KOPT-K1 (cell line): Measurements from ENCODE around the gene SACM1L.
"Not testable (repeated sequence)": the region's sequence is repeated elsewhere in the genome, so short reads cannot be mapped to it uniquely, and the experiment has no call there.

ENCODE experiments used
- H3K27ac ChIP-seq: fragments of 200-600 bp; sonication (generic); 2 replicates; pipeline ENCODE4 v1.5.1; 2016; ENCODE audit warnings: antibody characterized with exemption, mild to moderate bottlenecking, low read depth, low read length; ENCODE audit not compliant: poor library complexity, severe bottlenecking
- H3K36me3 ChIP-seq: fragments of 200-600 bp; sonication (generic); 2 replicates; pipeline ENCODE4 v1.5.1; 2017; ENCODE audit warnings: antibody characterized with exemption, mild to moderate bottlenecking, low read length, moderate library complexity; ENCODE audit not compliant: insufficient read depth
- H3K9me3 ChIP-seq: fragments of 200-600 bp; sonication (generic); 2 replicates; pipeline ENCODE4 v1.5.1; 2017; ENCODE audit warnings: antibody characterized with exemption, low read length, mild to moderate bottlenecking; ENCODE audit not compliant: insufficient read depth, poor library complexity, severe bottlenecking

SACM1L gene

GRCh38 chr3:45737234-45737633, 48.0 kb downstream of the SACM1L start:
- Histone ChIP-seq H3K27ac (no peak overlapping the region), H3K9me3 (no peaks in the 10 kb centered on the region), H3K36me3 (peaks cover 100% of the 10 kb centered on the region)

GRCh38 chr3:45739991-45740390, 50.8 kb downstream of the SACM1L start:
- H3K9me3 ChIP-seq = no peaks in the 10 kb centered on the region
- H3K36me3 ChIP-seq = peaks cover 98% of the 10 kb centered on the region
- no peak overlapping the region for H3K27ac ChIP-seq

GRCh38 chr3:45741247-45741646, 52.1 kb downstream of the SACM1L start:
- H3K27ac ChIP-seq = no peak overlapping the region
- H3K36me3 ChIP-seq = peaks cover 98% of the 10 kb centered on the region
- no peaks in the 10 kb centered on the region for H3K9me3 ChIP-seq

- peaks cover 98% of the 10 kb centered on the region for H3K36me3 ChIP-seq
- no peaks in the 10 kb centered on the region for H3K9me3 ChIP-seq
- H3K27ac ChIP-seq = no peak overlapping the region
Observed at GRCh38 chr3:45741742-45742460, 52.7 kb downstream of the SACM1L start.

GRCh38 chr3:45742461-45743089, 53.4 kb downstream of the SACM1L start:
- Histone ChIP-seq H3K36me3 (peaks cover 98% of the 10 kb centered on the region), H3K9me3 (no peaks in the 10 kb centered on the region), H3K27ac (no peak overlapping the region)

- no peak overlapping the region for H3K27ac ChIP-seq
- no peaks in the 10 kb centered on the region for H3K9me3 ChIP-seq
- H3K36me3 ChIP-seq = peaks cover 68% of the 10 kb centered on the region
Observed at GRCh38 chr3:45746165-45746776, 57.1 kb downstream of the SACM1L start.

- Histone ChIP-seq H3K36me3 (peaks cover 61% of the 10 kb centered on the region), H3K9me3 (no peaks in the 10 kb centered on the region)
Observed at GRCh38 chr3:45746777-45747622, 57.8 kb downstream of the SACM1L start.

GRCh38 chr3:45748068-45748467, 58.9 kb downstream of the SACM1L start:
- Histone ChIP-seq H3K27ac (no peak overlapping the region), H3K36me3 (peaks cover 52% of the 10 kb centered on the region), H3K9me3 (no peaks in the 10 kb centered on the region)

More at GRCh38 chr3:45746777-45747622, 57.8 kb downstream of the SACM1L start:
- H3K27ac ChIP-seq = no peak overlapping the region

- not testable (repeated sequence) for H3K27ac ChIP-seq, H3K9me3 ChIP-seq
- H3K36me3 ChIP-seq = peaks cover 42% of the 10 kb centered on the region
Observed at GRCh38 chr3:45749036-45749600, 59.9 kb downstream of the SACM1L start.

GRCh38 chr3:45749880-45750279, 60.7 kb downstream of the SACM1L start:
- peaks cover 34% of the 10 kb centered on the region for H3K36me3 ChIP-seq
- no peaks in the 10 kb centered on the region for H3K9me3 ChIP-seq
- H3K27ac ChIP-seq = no peak overlapping the region

GRCh38 chr3:45751537-45752242, 62.5 kb downstream of the SACM1L start:
- H3K36me3 ChIP-seq = peaks cover 16% of the 10 kb centered on the region
- H3K27ac ChIP-seq = no peak overlapping the region
- no peaks in the 10 kb centered on the region for H3K9me3 ChIP-seq

GRCh38 chr3:45753095-45753494, 63.9 kb downstream of the SACM1L start:
- no peaks in the 10 kb centered on the region for H3K9me3 ChIP-seq
- no peak overlapping the region for H3K27ac ChIP-seq
- H3K36me3 ChIP-seq = peaks cover 2% of the 10 kb centered on the region; the same call in 1 of the 2 replicates

- H3K9me3 ChIP-seq = no peaks in the 10 kb centered on the region
- no peak overlapping the region for H3K27ac ChIP-seq
- H3K36me3 ChIP-seq = no peaks in the 10 kb centered on the region
Observed at GRCh38 chr3:45754461-45754860, 65.3 kb downstream of the SACM1L start.

GRCh38 chr3:45756055-45756454, 66.9 kb downstream of the SACM1L start:
- no peaks in the 10 kb centered on the region for H3K9me3 ChIP-seq
- no peak overlapping the region for H3K27ac ChIP-seq
- no peaks in the 10 kb centered on the region for H3K36me3 ChIP-seq
